Progenitor cell of endocrine pancreas (in vitro differentiated cells): ENCODE measurements around the gene AMY1B. TPM values are rescaled to one million over a fixed set of nuclear protein-coding genes. Genes with fewer than 3 reads are reported as not detected.
"Not testable (repeated sequence)": the region's sequence is repeated elsewhere in the genome, so short reads cannot be mapped to it uniquely, and the experiment has no call there.

ENCODE experiments used
- DNase-seq: peaks from one replicate; pipeline ENCODE4 v3.0.0; 2021; ENCODE audit warnings: low spot score; ENCODE audit not compliant: unreplicated experiment
- H3K27ac Mint-ChIP-seq: 2 replicates; pipeline ENCODE4 v1.8.0; 2021; ENCODE audit warnings: mild to moderate bottlenecking, moderate library complexity, mixed read lengths
- H3K27me3 Mint-ChIP-seq: 2 replicates; pipeline ENCODE4 v1.8.0; 2021; ENCODE audit warnings: mixed read lengths
- H3K36me3 Mint-ChIP-seq: 2 replicates; pipeline ENCODE4 v1.8.0; 2022; ENCODE audit warnings: mixed read lengths; ENCODE audit not compliant: insufficient read depth
- H3K4me1 Mint-ChIP-seq: 2 replicates; pipeline ENCODE4 v1.8.0; 2021; ENCODE audit warnings: low read depth, mixed read lengths
- H3K4me3 Mint-ChIP-seq: 2 replicates; pipeline ENCODE4 v1.8.0; 2021; ENCODE audit warnings: low read depth, mild to moderate bottlenecking, moderate library complexity, mixed read lengths
- H3K9me3 Mint-ChIP-seq: 2 replicates; pipeline ENCODE4 v1.8.0; 2021; ENCODE audit warnings: low read depth, mixed read lengths
- total RNA-seq: library from RNA; stranded (reverse); gene quantifications from 2 replicates; pipeline ENCODE4 v1.2.1, GENCODE V29; 2021

The AMY1B gene
- total RNA-seq, 1 donor from 2014 or later: not detected

- not testable (repeated sequence) for H3K4me1 Mint-ChIP-seq, H3K4me3 Mint-ChIP-seq, H3K27me3 Mint-ChIP-seq, H3K9me3 Mint-ChIP-seq, H3K36me3 Mint-ChIP-seq, H3K27ac Mint-ChIP-seq, DNase-seq
Observed at GRCh38 chr1:103654133-103654532, 41.9 kb downstream of the AMY1B start.

- not testable (repeated sequence) for H3K27ac Mint-ChIP-seq, DNase-seq, H3K9me3 Mint-ChIP-seq, H3K27me3 Mint-ChIP-seq, H3K4me1 Mint-ChIP-seq, H3K4me3 Mint-ChIP-seq, H3K36me3 Mint-ChIP-seq
Observed at GRCh38 chr1:103650889-103651288, 45.1 kb downstream of the AMY1B start.

- not testable (repeated sequence) for H3K4me3 Mint-ChIP-seq, H3K4me1 Mint-ChIP-seq, H3K9me3 Mint-ChIP-seq, H3K27me3 Mint-ChIP-seq, DNase-seq, H3K36me3 Mint-ChIP-seq, H3K27ac Mint-ChIP-seq
Observed at GRCh38 chr1:103650305-103650704, 45.7 kb downstream of the AMY1B start.

- not testable (repeated sequence) for H3K9me3 Mint-ChIP-seq, H3K4me1 Mint-ChIP-seq, DNase-seq, H3K36me3 Mint-ChIP-seq, H3K27ac Mint-ChIP-seq, H3K27me3 Mint-ChIP-seq, H3K4me3 Mint-ChIP-seq
Observed at GRCh38 chr1:103643908-103644307, 52.1 kb downstream of the AMY1B start.

- H3K4me3 Mint-ChIP-seq, H3K9me3 Mint-ChIP-seq: not testable (repeated sequence)
Observed at GRCh38 chr1:103641194-103641593, 54.8 kb downstream of the AMY1B start.

More at GRCh38 chr1:103641194-103641593, 54.8 kb downstream of the AMY1B start:
- H3K27ac Mint-ChIP-seq, H3K36me3 Mint-ChIP-seq, DNase-seq, H3K27me3 Mint-ChIP-seq, H3K4me1 Mint-ChIP-seq: not testable (repeated sequence)

Other genes with a start within 250 kb of the AMY1B start
- gene RNPC3, start 170.5 kb downstream of the AMY1B start, total RNA-seq: 24.6 TPM in 2 replicates
- gene AMY2B, start 124.6 kb downstream of the AMY1B start, total RNA-seq: 5.2 and 6.0 TPM in 2 replicates
- not detected in 2 replicates for gene AMY2A, start 78.8 kb downstream of the AMY1B start, total RNA-seq
- not detected in 2 replicates for gene AMY1A, start 40.5 kb downstream of the AMY1B start, total RNA-seq
- gene AMY1C, start 53.7 kb upstream of the AMY1B start, total RNA-seq: not detected in 2 replicates